Measurements from ENCODE around the gene TAS2R43.
"Not testable (repeated sequence)": the region's sequence is repeated elsewhere in the genome, so short reads cannot be mapped to it uniquely, and the experiment has no call there.

Gene TAS2R43, protein sequence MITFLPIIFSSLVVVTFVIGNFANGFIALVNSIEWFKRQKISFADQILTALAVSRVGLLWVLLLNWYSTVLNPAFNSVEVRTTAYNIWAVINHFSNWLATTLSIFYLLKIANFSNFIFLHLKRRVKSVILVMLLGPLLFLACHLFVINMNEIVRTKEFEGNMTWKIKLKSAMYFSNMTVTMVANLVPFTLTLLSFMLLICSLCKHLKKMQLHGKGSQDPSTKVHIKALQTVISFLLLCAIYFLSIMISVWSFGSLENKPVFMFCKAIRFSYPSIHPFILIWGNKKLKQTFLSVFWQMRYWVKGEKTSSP

DNA sequence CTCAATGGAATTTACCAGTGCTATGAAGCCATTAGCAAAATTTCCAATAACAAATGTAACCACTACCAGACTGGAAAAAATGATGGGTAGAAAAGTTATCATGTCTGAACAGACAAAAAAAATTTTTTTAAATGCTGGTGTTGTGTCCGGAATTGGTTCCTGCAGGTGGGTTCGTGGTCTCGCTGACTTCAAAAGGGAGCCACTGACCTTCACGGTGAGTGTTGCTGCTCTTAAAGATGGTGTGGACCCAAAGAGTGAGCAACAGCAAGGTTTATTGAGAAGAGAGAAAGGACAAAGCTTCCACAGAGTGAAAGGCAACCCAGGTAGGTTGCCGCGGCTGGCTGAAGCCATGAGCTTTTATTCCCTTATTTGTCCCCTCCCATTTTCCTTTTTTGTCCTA, at the start of gene TAS2R43:
TSS of gene TAS2R43 (minus strand) at position 186 of the 400 bp plus-strand sequence. CDS start at position 102, 84 bp downstream.
- H3K36me3 ChIP-seq (ENCODE audit: control insufficient read depth in 5 of 5, insufficient read depth in 5 of 5, low read length in 5 of 5) = no peaks in the 10 kb centered on the region
- no peaks in the 10 kb centered on the region for H3K27me3 ChIP-seq (ENCODE audit: control insufficient read depth in 5 of 5, insufficient read depth in 4 of 5, low read length in 5 of 5)
- H3K27ac ChIP-seq (ENCODE audit: low read depth, low read length) = no peak within 1 kb of the TSS
- H3K4me3 ChIP-seq (ENCODE audit: low read depth in 1 of 5, low read length in 5 of 5) = no peak within 1 kb of the TSS
- no peaks in the 10 kb centered on the region for H3K4me1 ChIP-seq (ENCODE audit: control insufficient read depth in 5 of 5, insufficient read depth in 5 of 5, low read length in 5 of 5)
- no peak within 1 kb of the TSS for H3K9ac ChIP-seq (ENCODE audit: low read length in 5 of 5)
- H3K9me3 ChIP-seq (ENCODE audit: control insufficient read depth in 5 of 5, low read length in 5 of 5) = no peaks in the 10 kb centered on the region

DNA sequence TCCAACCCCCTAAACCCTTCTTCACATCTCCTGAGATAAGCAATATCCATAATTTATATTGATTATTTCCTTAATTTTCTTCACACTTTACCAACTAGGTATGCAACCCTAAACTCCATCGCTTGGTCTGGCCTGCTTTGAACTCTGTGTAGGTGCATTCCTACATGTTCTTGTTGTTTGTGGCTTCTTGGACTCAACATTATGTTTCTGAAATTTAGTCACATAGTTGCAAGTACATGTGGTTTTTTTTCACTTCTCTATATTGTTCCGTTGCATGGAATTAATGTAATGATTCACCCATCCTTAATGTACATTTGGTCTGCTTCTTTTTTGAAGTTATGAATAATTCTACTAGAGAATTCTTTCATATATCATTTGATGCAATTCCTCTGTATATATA, 44.0 kb upstream of the TAS2R43 start:
- no peaks in the 10 kb centered on the region for H3K27me3 ChIP-seq (ENCODE audit: control insufficient read depth in 5 of 5, insufficient read depth in 4 of 5, low read length in 5 of 5)
- no peaks in the 10 kb centered on the region for H3K4me1 ChIP-seq (ENCODE audit: control insufficient read depth in 5 of 5, insufficient read depth in 5 of 5, low read length in 5 of 5)
- H3K4me3 ChIP-seq (ENCODE audit: low read depth in 1 of 5, low read length in 5 of 5) = no peak overlapping the region
- H3K36me3 ChIP-seq (ENCODE audit: control insufficient read depth in 5 of 5, insufficient read depth in 5 of 5, low read length in 5 of 5) = peaks cover 0 to under 1% (median 0%) of the 10 kb centered on the region in 5 donors
- no peak overlapping the region for H3K27ac ChIP-seq (ENCODE audit: low read depth, low read length)
- H3K9me3 ChIP-seq (ENCODE audit: control insufficient read depth in 5 of 5, low read length in 5 of 5) = no peaks in the 10 kb centered on the region
- no peak overlapping the region for H3K9ac ChIP-seq (ENCODE audit: low read length in 5 of 5)

- H3K9ac ChIP-seq (ENCODE audit: low read length in 5 of 5) = no peak within 1 kb of the TSS
- no peaks in the 10 kb centered on the region for H3K9me3 ChIP-seq (ENCODE audit: control insufficient read depth in 5 of 5, low read length in 5 of 5)
- no peaks in the 10 kb centered on the region for H3K27me3 ChIP-seq (ENCODE audit: control insufficient read depth in 5 of 5, insufficient read depth in 4 of 5, low read length in 5 of 5)
- no peak within 1 kb of the TSS for H3K27ac ChIP-seq (ENCODE audit: low read depth, low read length)
- H3K36me3 ChIP-seq (ENCODE audit: control insufficient read depth in 5 of 5, insufficient read depth in 5 of 5, low read length in 5 of 5) = peaks cover 0 to 6% (median 0%) of the 10 kb centered on the region in 5 donors
- H3K4me1 ChIP-seq (ENCODE audit: control insufficient read depth in 5 of 5, insufficient read depth in 5 of 5, low read length in 5 of 5) = no peaks in the 10 kb centered on the region
- H3K4me3 ChIP-seq (ENCODE audit: low read depth in 1 of 5, low read length in 5 of 5) = no peak within 1 kb of the TSS
These were observed 42.2 kb upstream of the TAS2R43 start, which contains the start of gene TAS2R30 for GRCh38 chr12:11134305-11134704. TAS2R30 (minus strand) TSS chr12:11134644; CDS start chr12:11134244, 400 bp downstream.

GRCh38 chr12:11133816-11134215, 41.7 kb upstream of the TAS2R43 start:
- Histone ChIP-seq H3K9ac (ENCODE audit: low read length in 5 of 5) (no peak overlapping the region), H3K27me3 (ENCODE audit: control insufficient read depth in 5 of 5, insufficient read depth in 4 of 5, low read length in 5 of 5) (no peaks in the 10 kb centered on the region), H3K4me3 (ENCODE audit: low read depth in 1 of 5, low read length in 5 of 5) (no peak overlapping the region), H3K9me3 (ENCODE audit: control insufficient read depth in 5 of 5, low read length in 5 of 5) (no peaks in the 10 kb centered on the region), H3K27ac (ENCODE audit: low read depth, low read length) (no peak overlapping the region), H3K36me3 (ENCODE audit: control insufficient read depth in 5 of 5, insufficient read depth in 5 of 5, low read length in 5 of 5) (peaks cover 0 to 6% (median 0%) of the 10 kb centered on the region in 5 donors), H3K4me1 (ENCODE audit: control insufficient read depth in 5 of 5, insufficient read depth in 5 of 5, low read length in 5 of 5) (no peaks in the 10 kb centered on the region)

GRCh38 chr12:11133162-11133561, 41.0 kb upstream of the TAS2R43 start:
- H3K36me3 ChIP-seq (ENCODE audit: control insufficient read depth in 5 of 5, insufficient read depth in 5 of 5, low read length in 5 of 5) = peaks cover 0 to 6% (median 0%) of the 10 kb centered on the region in 5 donors
- no peaks in the 10 kb centered on the region for H3K27me3 ChIP-seq (ENCODE audit: control insufficient read depth in 5 of 5, insufficient read depth in 4 of 5, low read length in 5 of 5)
- H3K4me1 ChIP-seq (ENCODE audit: control insufficient read depth in 5 of 5, insufficient read depth in 5 of 5, low read length in 5 of 5) = no peaks in the 10 kb centered on the region
- H3K4me3 ChIP-seq (ENCODE audit: low read depth in 1 of 5, low read length in 5 of 5) = no peak overlapping the region
- no peak overlapping the region for H3K9ac ChIP-seq (ENCODE audit: low read length in 5 of 5)
- H3K9me3 ChIP-seq (ENCODE audit: control insufficient read depth in 5 of 5, low read length in 5 of 5) = no peaks in the 10 kb centered on the region
- no peak overlapping the region for H3K27ac ChIP-seq (ENCODE audit: low read depth, low read length)

DNA sequence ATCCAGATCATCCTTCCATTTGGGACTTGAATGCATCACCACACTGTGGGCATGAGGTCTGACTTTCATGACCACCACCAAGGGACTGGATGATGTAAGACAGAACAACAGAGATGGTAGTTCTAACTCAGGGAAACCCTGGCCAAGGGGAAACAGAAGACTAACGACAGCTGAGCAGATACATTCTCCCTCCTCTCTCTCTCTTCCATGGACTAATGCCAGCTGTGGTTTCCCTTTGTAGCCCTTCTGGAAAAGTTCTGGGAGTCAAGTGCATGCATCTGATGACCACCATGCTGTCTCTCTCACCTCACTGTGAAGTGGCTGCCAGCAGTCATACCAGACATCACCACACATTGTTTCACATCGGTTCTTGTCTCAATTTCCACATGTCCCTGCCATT, 38.9 kb upstream of the TAS2R43 start:
- H3K9ac ChIP-seq (ENCODE audit: low read length in 5 of 5) = no peak overlapping the region
- no peak overlapping the region for H3K4me3 ChIP-seq (ENCODE audit: low read depth in 1 of 5, low read length in 5 of 5)
- H3K4me1 ChIP-seq (ENCODE audit: control insufficient read depth in 5 of 5, insufficient read depth in 5 of 5, low read length in 5 of 5) = no peaks in the 10 kb centered on the region
- H3K27ac ChIP-seq (ENCODE audit: low read depth, low read length) = no peak overlapping the region
- no peaks in the 10 kb centered on the region for H3K9me3 ChIP-seq (ENCODE audit: control insufficient read depth in 5 of 5, low read length in 5 of 5)
- H3K27me3 ChIP-seq (ENCODE audit: control insufficient read depth in 5 of 5, insufficient read depth in 4 of 5, low read length in 5 of 5) = no peaks in the 10 kb centered on the region
- peaks cover 0 to 6% (median 0%) of the 10 kb centered on the region in 5 donors for H3K36me3 ChIP-seq (ENCODE audit: control insufficient read depth in 5 of 5, insufficient read depth in 5 of 5, low read length in 5 of 5)

DNA sequence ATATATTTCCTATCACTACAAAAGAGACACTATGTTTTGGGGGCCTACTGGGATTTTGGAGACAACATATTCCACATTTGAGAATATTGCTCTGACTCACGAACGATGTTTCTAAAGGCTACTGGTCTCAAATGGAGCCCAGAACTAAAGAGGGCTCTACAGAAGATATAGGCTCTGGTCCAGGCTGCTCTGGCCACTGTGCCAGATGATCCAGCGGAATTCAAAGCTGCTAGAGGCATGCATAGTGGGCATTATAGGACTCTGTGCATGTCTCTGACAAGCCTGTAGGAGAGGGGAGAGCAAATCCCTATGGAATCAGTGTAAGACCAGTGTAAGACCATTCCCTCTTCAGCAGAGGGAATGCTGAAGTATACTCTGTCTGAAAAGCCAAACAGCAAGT, 38.3 kb upstream of the TAS2R43 start:
- Histone ChIP-seq H3K27me3 (ENCODE audit: control insufficient read depth in 5 of 5, insufficient read depth in 4 of 5, low read length in 5 of 5) (no peaks in the 10 kb centered on the region), H3K4me1 (ENCODE audit: control insufficient read depth in 5 of 5, insufficient read depth in 5 of 5, low read length in 5 of 5) (no peaks in the 10 kb centered on the region), H3K27ac (ENCODE audit: low read depth, low read length) (no peak overlapping the region), H3K4me3 (ENCODE audit: low read depth in 1 of 5, low read length in 5 of 5) (no peak overlapping the region), H3K9ac (ENCODE audit: low read length in 5 of 5) (no peak overlapping the region), H3K36me3 (ENCODE audit: control insufficient read depth in 5 of 5, insufficient read depth in 5 of 5, low read length in 5 of 5) (peaks cover 0 to 6% (median 0%) of the 10 kb centered on the region in 5 donors), H3K9me3 (ENCODE audit: control insufficient read depth in 5 of 5, low read length in 5 of 5) (no peaks in the 10 kb centered on the region)

DNA sequence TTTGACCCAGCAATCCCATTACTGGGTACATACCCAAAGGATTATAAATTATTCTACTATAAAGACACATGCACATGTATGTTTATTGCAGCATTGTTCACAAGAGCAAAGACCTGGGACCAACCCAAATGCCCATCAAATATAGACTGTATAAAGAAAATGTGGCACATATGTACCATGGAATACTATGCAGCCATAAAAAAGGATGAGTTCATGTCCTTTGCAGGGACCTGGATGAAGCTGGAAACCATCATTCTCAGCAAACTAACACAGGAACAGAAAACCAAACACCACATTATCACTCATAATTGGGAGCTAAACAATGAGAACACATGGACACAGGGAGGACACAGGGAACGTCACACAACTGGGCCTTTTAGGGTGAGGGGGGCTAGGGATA, 22.0 kb upstream of the TAS2R43 start:
- not testable (repeated sequence) for H3K27ac ChIP-seq (ENCODE audit: low read depth, low read length); H3K27me3 ChIP-seq (ENCODE audit: control insufficient read depth in 5 of 5, insufficient read depth in 4 of 5, low read length in 5 of 5); H3K4me3 ChIP-seq (ENCODE audit: low read depth in 1 of 5, low read length in 5 of 5); H3K4me1 ChIP-seq (ENCODE audit: control insufficient read depth in 5 of 5, insufficient read depth in 5 of 5, low read length in 5 of 5); H3K9ac ChIP-seq (ENCODE audit: low read length in 5 of 5)
- Histone ChIP-seq H3K9me3 (ENCODE audit: control insufficient read depth in 5 of 5, low read length in 5 of 5) (peaks cover 0 to 22% (median 9%) of the 10 kb centered on the region in 5 donors), H3K36me3 (ENCODE audit: control insufficient read depth in 5 of 5, insufficient read depth in 5 of 5, low read length in 5 of 5) (peaks cover 0 to 12% (median 2%) of the 10 kb centered on the region in 5 donors)

- H3K27me3 ChIP-seq (ENCODE audit: control insufficient read depth in 5 of 5, insufficient read depth in 4 of 5, low read length in 5 of 5); H3K4me1 ChIP-seq (ENCODE audit: control insufficient read depth in 5 of 5, insufficient read depth in 5 of 5, low read length in 5 of 5); H3K27ac ChIP-seq (ENCODE audit: low read depth, low read length); H3K36me3 ChIP-seq (ENCODE audit: control insufficient read depth in 5 of 5, insufficient read depth in 5 of 5, low read length in 5 of 5); H3K9ac ChIP-seq (ENCODE audit: low read length in 5 of 5); H3K4me3 ChIP-seq (ENCODE audit: low read depth in 1 of 5, low read length in 5 of 5): not testable (repeated sequence)
- peaks cover 0 to 15% (median 9%) of the 10 kb centered on the region in 5 donors for H3K9me3 ChIP-seq (ENCODE audit: control insufficient read depth in 5 of 5, low read length in 5 of 5)
These were observed 19.1 kb upstream of the TAS2R43 start for GRCh38 chr12:11111213-11111612.

GRCh38 chr12:11108862-11109261, 16.7 kb upstream of the TAS2R43 start:
- Histone ChIP-seq H3K4me1 (ENCODE audit: control insufficient read depth in 5 of 5, insufficient read depth in 5 of 5, low read length in 5 of 5) (no peaks in the 10 kb centered on the region), H3K9me3 (ENCODE audit: control insufficient read depth in 5 of 5, low read length in 5 of 5) (peaks cover 0 to 15% (median 5%) of the 10 kb centered on the region in 5 donors), H3K27ac (ENCODE audit: low read depth, low read length) (no peak overlapping the region), H3K9ac (ENCODE audit: low read length in 5 of 5) (no peak overlapping the region), H3K4me3 (ENCODE audit: low read depth in 1 of 5, low read length in 5 of 5) (no peak overlapping the region), H3K36me3 (ENCODE audit: control insufficient read depth in 5 of 5, insufficient read depth in 5 of 5, low read length in 5 of 5) (peaks cover 0 to 8% (median 3%) of the 10 kb centered on the region in 5 donors), H3K27me3 (ENCODE audit: control insufficient read depth in 5 of 5, insufficient read depth in 4 of 5, low read length in 5 of 5) (no peaks in the 10 kb centered on the region)

Data from subcutaneous abdominal adipose tissue (tissue), 5 donors.